H1 (cell line): ENCODE data around the gene PRRC1.

Experiments used
- HDAC2 ChIP-seq, 2 experiments: fragments of 300-600 bp in 1 of 2; sonication (generic) in 1 of 2; IDR thresholded peaks; 2 replicates each; pipeline ENCODE4 v1.6.1; 2011 to 2012; ENCODE audit warnings: low read depth in 2 of 2, low read length in 2 of 2, mild to moderate bottlenecking in 2 of 2, moderate library complexity in 2 of 2, borderline replicate concordance in 1 of 2, inconsistent platforms in 1 of 2
- NRF1 ChIP-seq: IDR thresholded peaks from 2 replicates; pipeline ENCODE4 v1.6.1; 2011; ENCODE audit warnings: mild to moderate bottlenecking, low read depth, low read length, improper control_type of control experiment
- RAD21 ChIP-seq, 2 experiments: IDR thresholded peaks in 1 of 2; conservative IDR thresholded peaks in 1 of 2; 2 replicates each; pipeline ENCODE4 v1.6.1; 2011; ENCODE audit warnings: low read depth in 2 of 2, low read length in 2 of 2, improper control_type of control experiment in 1 of 2, inconsistent platforms in 1 of 2, mild to moderate bottlenecking in 1 of 2, moderate library complexity in 1 of 2
- RFX5 ChIP-seq: IDR thresholded peaks from 2 replicates; pipeline ENCODE4 v1.6.1; 2011; ENCODE audit warnings: low read depth, low read length, improper control_type of control experiment, borderline replicate concordance
- SIN3A ChIP-seq, 2 experiments: IDR thresholded peaks in 1 of 2; conservative IDR thresholded peaks in 1 of 2; 2 replicates each; pipeline ENCODE4 v1.6.1; 2011 to 2012; ENCODE audit warnings: low read length in 2 of 2, improper control_type of control experiment in 1 of 2, low read depth in 1 of 2, mild to moderate bottlenecking in 1 of 2
- SIX5 ChIP-seq: IDR thresholded peaks from 2 replicates; pipeline ENCODE4 v1.6.1; 2011; ENCODE audit warnings: mild to moderate bottlenecking, low read depth, low read length
- SP1 ChIP-seq: IDR thresholded peaks from 2 replicates; pipeline ENCODE4 v1.6.1; 2011; ENCODE audit warnings: low read depth, low read length
- ZNF274 ChIP-seq: IDR thresholded peaks from 2 replicates; pipeline ENCODE4 v1.7.0; 2012; ENCODE audit warnings: low read length, borderline replicate concordance; ENCODE audit errors: extremely low read depth
- TF ChIP-seq, protein P1 (sequence below), 3 experiments: IDR thresholded peaks; 1 replicate in 2 of 3; 2 replicates in 1 of 3; pipeline versions ENCODE4 v1.5.1 to v1.6.1; 2011; ENCODE audit warnings: low read length in 3 of 3, mild to moderate bottlenecking in 3 of 3, inconsistent platforms in 2 of 3, low read depth in 1 of 3, moderate library complexity in 1 of 3; ENCODE audit not compliant: insufficient read depth in 1 of 3; ENCODE audit errors: control extremely low read depth in 1 of 3
- TF ChIP-seq, protein P2 (sequence below): IDR thresholded peaks from 2 replicates; pipeline ENCODE4 v1.6.1; 2012; ENCODE audit warnings: inconsistent platforms

DNA sequence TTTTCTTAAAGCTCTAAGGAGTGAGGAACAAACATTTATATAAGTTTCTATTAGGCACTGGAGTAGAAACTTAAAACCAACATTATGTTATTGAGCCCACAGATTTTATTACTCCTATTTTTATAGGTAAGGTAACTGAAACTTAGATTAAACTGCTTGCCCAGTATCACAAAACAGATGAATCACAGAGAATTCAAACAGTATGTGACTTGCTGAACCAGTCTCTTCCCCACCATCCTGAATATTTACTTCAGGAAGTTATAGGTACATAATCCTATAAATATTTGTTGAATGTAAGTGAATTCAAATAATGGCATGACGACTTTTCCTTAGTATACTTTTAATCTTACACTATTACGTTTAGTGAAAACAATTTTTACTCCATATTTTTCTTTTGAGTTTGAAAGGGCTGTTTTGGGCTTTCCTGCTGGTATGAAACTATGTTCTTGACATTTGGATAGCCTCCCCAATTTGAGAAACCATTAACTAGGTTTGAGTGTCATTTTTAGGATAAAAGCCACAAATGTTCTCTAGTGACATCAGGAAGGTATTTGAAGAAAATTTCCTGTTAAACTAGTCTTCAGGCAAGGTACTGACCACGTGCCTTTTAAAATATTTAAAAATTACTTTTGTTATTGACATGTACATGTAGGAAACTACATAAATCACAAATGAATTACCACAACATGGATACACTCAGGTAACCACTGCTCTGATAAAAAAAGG is 39.3 kb downstream of the PRRC1 start:
- TF ChIP-seq NRF1 (no peak), SIN3A (conservative IDR thresholded peaks at IDR 0.05 in 1 of 2, IDR thresholded peaks at IDR 0.05 in 1 of 2; ENCODE audit: low read depth in 1 of 2, low read length in 2 of 2) (no peak), SP1 (no peak), HDAC2 (IDR thresholded peaks at IDR 0.05; ENCODE audit: borderline replicate concordance in 1 of 2, low read depth in 2 of 2, low read length in 2 of 2) (no peak), ZNF274 (no peak), RAD21 (IDR thresholded peaks at IDR 0.05 in 1 of 2, conservative IDR thresholded peaks at IDR 0.05 in 1 of 2; ENCODE audit: low read depth in 2 of 2, low read length in 2 of 2) (no peak), SIX5 (no peak), RFX5 (no peak)
- TF ChIP-seq, protein P1, sequence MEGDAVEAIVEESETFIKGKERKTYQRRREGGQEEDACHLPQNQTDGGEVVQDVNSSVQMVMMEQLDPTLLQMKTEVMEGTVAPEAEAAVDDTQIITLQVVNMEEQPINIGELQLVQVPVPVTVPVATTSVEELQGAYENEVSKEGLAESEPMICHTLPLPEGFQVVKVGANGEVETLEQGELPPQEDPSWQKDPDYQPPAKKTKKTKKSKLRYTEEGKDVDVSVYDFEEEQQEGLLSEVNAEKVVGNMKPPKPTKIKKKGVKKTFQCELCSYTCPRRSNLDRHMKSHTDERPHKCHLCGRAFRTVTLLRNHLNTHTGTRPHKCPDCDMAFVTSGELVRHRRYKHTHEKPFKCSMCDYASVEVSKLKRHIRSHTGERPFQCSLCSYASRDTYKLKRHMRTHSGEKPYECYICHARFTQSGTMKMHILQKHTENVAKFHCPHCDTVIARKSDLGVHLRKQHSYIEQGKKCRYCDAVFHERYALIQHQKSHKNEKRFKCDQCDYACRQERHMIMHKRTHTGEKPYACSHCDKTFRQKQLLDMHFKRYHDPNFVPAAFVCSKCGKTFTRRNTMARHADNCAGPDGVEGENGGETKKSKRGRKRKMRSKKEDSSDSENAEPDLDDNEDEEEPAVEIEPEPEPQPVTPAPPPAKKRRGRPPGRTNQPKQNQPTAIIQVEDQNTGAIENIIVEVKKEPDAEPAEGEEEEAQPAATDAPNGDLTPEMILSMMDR (IDR thresholded peaks at IDR 0.05; ENCODE audit: control extremely low read depth in 1 of 3, insufficient read depth in 1 of 3, low read depth in 1 of 3, low read length in 3 of 3), result no peak
- TF ChIP-seq, protein P2, sequence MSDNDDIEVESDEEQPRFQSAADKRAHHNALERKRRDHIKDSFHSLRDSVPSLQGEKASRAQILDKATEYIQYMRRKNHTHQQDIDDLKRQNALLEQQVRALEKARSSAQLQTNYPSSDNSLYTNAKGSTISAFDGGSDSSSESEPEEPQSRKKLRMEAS, result no peak
